Adrenal gland (tissue), 5 donors: ENCODE results near the gene SLC25A26.

ENCODE experiments used
- POLR2A ChIP-seq, 2 donors: fragments of 450-650 bp; IDR thresholded peaks; one replicate each; pipeline ENCODE4 v1.6.1; 2017; ENCODE audit warnings: antibody characterized with exemption in 2 of 2, mild to moderate bottlenecking in 2 of 2, moderate library complexity in 1 of 2
- TF ChIP-seq, protein P1 (sequence below), 6 experiments: fragments of 450-650 bp in 4 of 6; fragments of 200-600 bp in 2 of 6; sonication (generic) in 1 of 6; IDR thresholded peaks; 1 replicate in 5 of 6; 2 replicates in 1 of 6; pipeline versions ENCODE4 v1.5.1 to v1.8.0; 2016 to 2021; ENCODE audit warnings: antibody characterized with exemption in 6 of 6, mild to moderate bottlenecking in 2 of 6, moderate library complexity in 1 of 6
- donor health status: DM: no; HTN: no; CAD: no.

DNA sequence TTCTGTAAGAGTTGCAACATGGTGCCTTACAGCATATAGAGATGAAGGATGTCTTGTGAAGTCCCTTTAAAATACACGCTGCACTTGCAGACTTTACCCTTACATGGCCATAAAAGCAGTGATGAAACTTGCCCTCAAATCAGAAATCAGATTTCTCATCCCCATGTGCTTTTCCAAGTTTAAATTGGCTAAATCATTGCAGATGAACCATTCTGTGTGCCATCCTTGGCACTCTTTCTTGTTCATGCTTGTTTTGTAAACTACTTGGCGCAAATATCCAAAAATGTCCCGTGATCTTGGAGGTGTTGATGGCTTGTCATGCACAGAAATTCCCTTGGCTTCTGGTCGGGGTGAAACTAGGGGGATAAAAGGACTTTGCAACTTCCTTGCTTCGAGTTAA is 144.3 kb downstream of the SLC25A26 start:
- TF ChIP-seq, protein P1, sequence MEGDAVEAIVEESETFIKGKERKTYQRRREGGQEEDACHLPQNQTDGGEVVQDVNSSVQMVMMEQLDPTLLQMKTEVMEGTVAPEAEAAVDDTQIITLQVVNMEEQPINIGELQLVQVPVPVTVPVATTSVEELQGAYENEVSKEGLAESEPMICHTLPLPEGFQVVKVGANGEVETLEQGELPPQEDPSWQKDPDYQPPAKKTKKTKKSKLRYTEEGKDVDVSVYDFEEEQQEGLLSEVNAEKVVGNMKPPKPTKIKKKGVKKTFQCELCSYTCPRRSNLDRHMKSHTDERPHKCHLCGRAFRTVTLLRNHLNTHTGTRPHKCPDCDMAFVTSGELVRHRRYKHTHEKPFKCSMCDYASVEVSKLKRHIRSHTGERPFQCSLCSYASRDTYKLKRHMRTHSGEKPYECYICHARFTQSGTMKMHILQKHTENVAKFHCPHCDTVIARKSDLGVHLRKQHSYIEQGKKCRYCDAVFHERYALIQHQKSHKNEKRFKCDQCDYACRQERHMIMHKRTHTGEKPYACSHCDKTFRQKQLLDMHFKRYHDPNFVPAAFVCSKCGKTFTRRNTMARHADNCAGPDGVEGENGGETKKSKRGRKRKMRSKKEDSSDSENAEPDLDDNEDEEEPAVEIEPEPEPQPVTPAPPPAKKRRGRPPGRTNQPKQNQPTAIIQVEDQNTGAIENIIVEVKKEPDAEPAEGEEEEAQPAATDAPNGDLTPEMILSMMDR (IDR thresholded peaks at IDR 0.05), result no peak
- TF ChIP-seq POLR2A (IDR thresholded peaks at IDR 0.05), result no peak
